Measurements from ENCODE around the gene TRAF3.

- no peak for TF ChIP-seq CTCF (IDR thresholded peaks at IDR 0.05; ENCODE audit: borderline replicate concordance, extremely low read depth, low read length, poor library complexity, severe bottlenecking)
- TF ChIP-seq EZH2 (IDR thresholded peaks at IDR 0.05; ENCODE audit: borderline replicate concordance, low read depth, low read length, severe bottlenecking): no peak
Measured at GRCh38 chr14:102734436-102734835, 42.8 kb upstream of the TRAF3 start.

Measured in DND-41 (cell line).